ENCODE measurements around the gene C11orf98.

DNA sequence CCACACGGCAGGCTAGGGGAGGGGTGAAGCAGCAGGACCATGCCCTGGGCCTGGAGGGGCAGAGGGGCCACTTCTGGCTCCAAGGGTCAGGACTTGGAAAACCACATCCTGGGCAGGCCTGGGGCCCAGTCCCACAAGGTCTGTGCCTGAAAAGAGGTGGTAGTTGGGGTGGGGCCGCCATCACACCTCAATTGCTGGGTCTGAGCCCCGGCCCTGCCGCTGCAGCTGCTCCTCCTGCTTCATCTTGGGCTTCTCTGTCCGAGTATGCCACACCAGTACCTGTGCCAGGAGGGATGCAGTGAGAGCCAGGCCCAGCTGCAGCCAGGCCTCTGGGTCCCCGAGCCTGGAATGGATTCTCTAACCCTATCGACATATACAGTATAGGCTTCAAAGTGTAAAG is 49.5 kb downstream of the C11orf98 start:
- TF ChIP-seq CTCF (IDR thresholded peaks at IDR 0.05) (no peak), EZH2 (IDR thresholded peaks at IDR 0.05; ENCODE audit: borderline replicate concordance, insufficient read depth, low read depth, low read length, poor library complexity, severe bottlenecking) (no peak)
